ENCODE data around the gene LTBP1.

LTBP1 gene

GRCh38 chr2:33307659-33308270, 361.0 kb downstream of the LTBP1 start:
- DNase-seq (ENCODE audit: low read depth), result peak; percentile 61
- no peak for TF ChIP-seq CTCF (conservative IDR thresholded peaks at IDR 0.05; ENCODE audit: low read depth, low read length)
- H3K4me3 ChIP-seq (ENCODE audit: low read length), result no peak overlapping the region

- TF ChIP-seq CTCF (conservative IDR thresholded peaks at IDR 0.05; ENCODE audit: low read depth, low read length), result no peak
- no peak for DNase-seq (ENCODE audit: low read depth)
- H3K4me3 ChIP-seq (ENCODE audit: low read length), result no peak overlapping the region
Observed at GRCh38 chr2:33312355-33312754, 365.6 kb downstream of the LTBP1 start.

GRCh38 chr2:33313039-33313438, 366.3 kb downstream of the LTBP1 start:
- no peak for TF ChIP-seq CTCF (conservative IDR thresholded peaks at IDR 0.05; ENCODE audit: low read depth, low read length)
- DNase-seq (ENCODE audit: low read depth), result no peak
- H3K4me3 ChIP-seq (ENCODE audit: low read length), result no peak overlapping the region

- no peak overlapping the region for H3K4me3 ChIP-seq (ENCODE audit: low read length)
- no peak for TF ChIP-seq CTCF (conservative IDR thresholded peaks at IDR 0.05; ENCODE audit: low read depth, low read length)
- no peak for DNase-seq (ENCODE audit: low read depth)
Observed at GRCh38 chr2:33314541-33314940, 367.8 kb downstream of the LTBP1 start.

- TF ChIP-seq CTCF (conservative IDR thresholded peaks at IDR 0.05; ENCODE audit: low read depth, low read length), result no peak
- H3K4me3 ChIP-seq (ENCODE audit: low read length), result no peak overlapping the region
- no peak for DNase-seq (ENCODE audit: low read depth)
Observed at GRCh38 chr2:33316328-33316727, 369.6 kb downstream of the LTBP1 start.

- no peak for DNase-seq (ENCODE audit: low read depth)
- no peak for TF ChIP-seq CTCF (conservative IDR thresholded peaks at IDR 0.05; ENCODE audit: low read depth, low read length)
- H3K4me3 ChIP-seq (ENCODE audit: low read length), result no peak overlapping the region
Observed at GRCh38 chr2:33317369-33318007, 370.7 kb downstream of the LTBP1 start.

- no peak overlapping the region for H3K4me3 ChIP-seq (ENCODE audit: low read length)
- no peak for DNase-seq (ENCODE audit: low read depth)
- TF ChIP-seq CTCF (conservative IDR thresholded peaks at IDR 0.05; ENCODE audit: low read depth, low read length), result no peak
Observed at GRCh38 chr2:33318456-33318855, 371.7 kb downstream of the LTBP1 start.
